ENCODE results near the gene TIMELESS. TPM values are rescaled to one million over a fixed set of nuclear protein-coding genes. Genes with fewer than 3 reads are reported as not detected.

Gene TIMELESS
- polyA plus RNA-seq, 2 of the 4 experiments (the other 2 are of a cell fraction): 17.6 to 60.1 TPM

DNA sequence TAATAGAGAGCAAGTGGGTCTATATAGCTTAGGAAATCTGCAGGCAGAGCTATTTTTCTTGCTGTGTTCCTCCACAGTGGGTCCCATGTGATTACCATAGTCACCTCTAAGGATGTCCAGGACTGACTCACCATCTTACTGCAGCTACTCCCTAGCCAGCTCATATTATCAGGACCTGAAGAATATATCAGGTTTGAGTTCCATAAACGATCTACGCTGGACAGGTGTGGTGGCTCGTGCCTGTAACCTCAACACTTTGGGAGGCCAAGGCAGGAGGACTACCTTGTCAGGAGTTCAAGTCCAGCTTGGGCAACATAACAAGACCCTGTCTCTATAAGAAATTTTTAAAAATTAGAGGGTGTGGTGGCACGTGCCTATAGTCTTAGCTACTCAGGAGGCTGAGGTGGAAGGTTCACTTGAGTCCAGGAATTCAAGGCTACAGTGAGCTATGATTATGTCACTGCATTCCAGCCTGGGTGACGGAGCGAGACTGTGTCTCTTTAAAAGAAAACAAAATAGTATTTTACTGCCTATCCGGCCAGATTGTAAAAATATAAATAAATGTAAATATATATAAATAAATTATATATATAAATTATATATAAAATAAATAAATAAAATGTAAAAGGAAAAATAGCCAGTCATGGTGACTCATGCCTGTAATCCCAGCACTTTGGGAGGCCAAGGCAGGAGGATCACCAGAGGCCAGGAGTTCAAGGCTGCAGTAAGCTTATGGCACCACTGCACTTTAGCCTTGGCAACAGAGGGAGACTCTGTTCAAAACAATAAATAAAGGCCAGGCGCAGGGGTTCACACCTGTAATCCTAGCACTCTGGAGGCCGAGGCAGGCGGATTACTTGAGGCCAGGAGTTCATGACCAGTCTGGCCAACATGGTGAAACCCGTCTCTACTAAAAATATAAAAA is 12.3 kb upstream of the TIMELESS start:
- Histone ChIP-seq H3K27ac (no peak overlapping the region), H3K4me1 (peaks cover 3% of the 10 kb centered on the region; the same call in 1 of the 3 replicates), H3K9me3 (no peaks in the 10 kb centered on the region), H3K4me2 (no peak overlapping the region), H3K4me3 (no peak overlapping the region)
- ATAC-seq (peak; percentile 46 to 74; a peak in 4 of 6 replicates), DNase-seq (ENCODE audit: low read depth in 1 of 2, low spot score in 1 of 2) (peak in 1 of 2 experiments; percentile 34), FAIRE-seq (no peak)
- TF ChIP-seq FOSL2 (IDR thresholded peaks at IDR 0.05) (no peak), FOSL2 (CRISPR knock-in tag; IDR thresholded peaks at IDR 0.05) (0 out of 2 replicates have a peak, but pooled peaks have one; percentile 8), NFE2L2 (conservative IDR thresholded peaks at IDR 0.05; ENCODE audit: low read length) (peak; percentile 51), MAFK (IDR thresholded peaks at IDR 0.05; ENCODE audit: partially characterized antibody) (no peak), ZC3H11A (IDR thresholded peaks at IDR 0.05) (no peak), CHD4 (IDR thresholded peaks at IDR 0.05; ENCODE audit: borderline replicate concordance) (no peak), FOXS1 (CRISPR knock-in tag; IDR thresholded peaks at IDR 0.05) (no peak)
- POLR2A ChIA-PET: interaction anchor here (1.3 kb wide), 1 partner anchor 12 kb away, joined by 9 read pairs; the partner anchor contains the start of gene TIMELESS
- CTCF ChIA-PET: interaction anchor here (0.6 to 1.2 kb wide), 5 partner anchors 13 to 255 kb away, joined by 3 read pairs; partner anchors contain the start of genes ANKRD52 and TIMELESS
- 73% methylated on average over 11 of the region's 11 CpGs for WGBS (ENCODE audit: missing lambda C conversion rate)

DNA sequence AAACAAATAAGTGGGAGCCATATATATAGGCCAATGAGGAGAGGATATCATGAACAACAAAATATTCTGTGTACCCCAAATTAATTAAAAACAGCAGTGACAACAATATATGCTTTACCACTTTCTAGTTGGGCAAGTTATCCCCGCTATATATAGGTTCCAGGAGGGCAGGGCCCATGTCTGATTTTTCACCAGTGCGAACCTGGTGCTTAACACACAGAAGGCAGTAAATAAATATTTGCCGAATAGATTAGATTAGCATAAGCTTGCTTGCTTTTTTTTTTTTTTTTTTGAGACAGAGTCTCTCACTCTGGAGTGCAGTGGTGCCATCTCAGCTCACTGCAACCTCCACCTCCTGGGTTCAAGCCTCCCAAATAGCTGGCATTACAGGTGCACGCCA is 8.6 kb upstream of the TIMELESS start:
- DNase-seq (ENCODE audit: low read depth in 1 of 2, low spot score in 1 of 2) (no peak), ATAC-seq (no peak), FAIRE-seq (no peak)
- H3K4me1 ChIP-seq: peaks cover 3% of the 10 kb centered on the region; the same call in 1 of the 3 replicates
- TF ChIP-seq HOXA7 (CRISPR knock-in tag; IDR thresholded peaks at IDR 0.05) (no peak), GATA3 (IDR thresholded peaks at IDR 0.05; ENCODE audit: borderline replicate concordance) (no peak), CBX8 (IDR thresholded peaks at IDR 0.05) (no peak)
- POLR2A ChIA-PET: no interaction called here
- no peak overlapping the region for H3K4me3 ChIP-seq
- H3K4me2 ChIP-seq: no peak overlapping the region
- 78% methylated on average over 4 of the region's 4 CpGs for WGBS (ENCODE audit: missing lambda C conversion rate)
- CTCF ChIA-PET: interaction anchor here (1.0 to 2.6 kb wide), 5 partner anchors 9 to 268 kb away, joined by 3 to 10 read pairs (median 6); partner anchors contain the start of genes ANKRD52, SMARCC2 and TIMELESS
- no peak overlapping the region for H3K27ac ChIP-seq
- H3K9me3 ChIP-seq: no peaks in the 10 kb centered on the region

DNA sequence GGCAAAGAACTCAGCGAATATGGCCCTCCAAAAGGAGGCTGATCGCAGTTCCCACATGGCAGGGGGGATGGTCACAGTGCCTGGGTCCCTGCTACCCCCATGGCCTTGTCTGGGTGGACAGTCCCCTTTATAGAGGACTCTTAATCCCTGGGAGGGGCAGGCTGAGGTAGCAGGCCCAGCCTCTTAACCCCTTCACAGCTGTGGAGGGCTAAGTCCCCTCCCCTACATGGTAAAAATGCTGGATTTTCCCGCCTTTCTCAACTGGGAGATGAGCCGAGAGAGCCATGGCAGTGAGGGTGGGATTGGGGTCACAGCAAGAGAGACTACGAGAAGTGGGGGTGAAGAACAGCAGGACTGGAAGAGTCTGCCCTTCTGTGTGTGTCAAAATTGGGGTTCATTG is 5.3 kb upstream of the TIMELESS start, which contains the start of gene MIP:
Gene MIP, minus strand, starts transcription at position 101 of the 400 bp plus-strand sequence. Its CDS starts 44 bp downstream, at position 57.
- no peak within 1 kb of the TSS for H3K27ac ChIP-seq
- no peaks in the 10 kb centered on the region for H3K9me3 ChIP-seq
- H3K4me3 ChIP-seq: no peak within 1 kb of the TSS
- no peak for FAIRE-seq
- no peak for DNase-seq (ENCODE audit: low read depth in 1 of 2, low spot score in 1 of 2)
- no peak within 1 kb of the TSS for H3K4me2 ChIP-seq
- ATAC-seq: no peak
- ChIA-PET POLR2A (no interaction called here), CTCF (interaction anchor here (0.7 to 3.2 kb wide), 4 partner anchors 10 to 263 kb away, joined by 3 to 14 read pairs (median 4); partner anchors contain the start of genes ANKRD52 and CNPY2)
- no peak for TF ChIP-seq NR3C1 (IDR thresholded peaks at IDR 0.05)
- TF ChIP-seq CBX8 (IDR thresholded peaks at IDR 0.05): no peak
- no peak for TF ChIP-seq JUN (IDR thresholded peaks at IDR 0.05)
- H3K4me1 ChIP-seq: peaks cover 4% of the 10 kb centered on the region; the same call in 2 of the 3 replicates
- WGBS (ENCODE audit: missing lambda C conversion rate): 66% methylated on average over 5 of the region's 5 CpGs

DNA sequence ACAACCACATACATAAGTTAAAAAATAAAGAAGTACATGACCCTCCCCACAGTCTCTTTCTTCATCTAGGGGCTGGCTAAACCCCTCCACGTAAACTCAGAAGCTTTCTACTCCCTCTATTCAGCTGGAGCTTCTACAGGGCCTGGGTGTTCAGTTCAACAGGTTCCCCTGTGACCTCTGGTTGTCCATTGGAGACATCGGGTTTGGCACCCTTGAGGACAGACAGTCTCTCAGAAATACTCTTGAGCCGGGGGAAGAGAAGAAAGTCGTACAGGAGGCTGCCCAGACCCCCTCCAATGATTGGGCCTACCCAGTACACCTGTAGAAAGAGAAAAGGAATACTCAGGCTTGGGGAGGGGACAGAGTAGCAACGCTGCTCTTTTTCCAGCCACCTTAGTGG is 1.9 kb upstream of the TIMELESS start:
- FAIRE-seq (no peak), DNase-seq (ENCODE audit: low read depth in 1 of 2, low spot score in 1 of 2) (no peak), ATAC-seq (no peak)
- TF ChIP-seq, protein P1, sequence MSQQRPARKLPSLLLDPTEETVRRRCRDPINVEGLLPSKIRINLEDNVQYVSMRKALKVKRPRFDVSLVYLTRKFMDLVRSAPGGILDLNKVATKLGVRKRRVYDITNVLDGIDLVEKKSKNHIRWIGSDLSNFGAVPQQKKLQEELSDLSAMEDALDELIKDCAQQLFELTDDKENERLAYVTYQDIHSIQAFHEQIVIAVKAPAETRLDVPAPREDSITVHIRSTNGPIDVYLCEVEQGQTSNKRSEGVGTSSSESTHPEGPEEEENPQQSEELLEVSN (IDR thresholded peaks at IDR 0.05; ENCODE audit: borderline replicate concordance, low read depth): no peak
- TF ChIP-seq CBX2 (IDR thresholded peaks at IDR 0.05; ENCODE audit: borderline replicate concordance, low read depth) (no peak), NFE2L2 (conservative IDR thresholded peaks at IDR 0.05; ENCODE audit: low read length) (no peak), FOSL2 (IDR thresholded peaks at IDR 0.05) (no peak), FOSL2 (CRISPR knock-in tag; IDR thresholded peaks at IDR 0.05) (no peak), FOSB (CRISPR knock-in tag; IDR thresholded peaks at IDR 0.05) (no peak), ZFP36 (IDR thresholded peaks at IDR 0.05; ENCODE audit: borderline replicate concordance, partially characterized antibody) (no peak), SMC3 (IDR thresholded peaks at IDR 0.05) (no peak)
- TF ChIP-seq, protein P2, sequence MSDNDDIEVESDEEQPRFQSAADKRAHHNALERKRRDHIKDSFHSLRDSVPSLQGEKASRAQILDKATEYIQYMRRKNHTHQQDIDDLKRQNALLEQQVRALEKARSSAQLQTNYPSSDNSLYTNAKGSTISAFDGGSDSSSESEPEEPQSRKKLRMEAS (IDR thresholded peaks at IDR 0.05): no peak
- no peak overlapping the region for H3K4me2 ChIP-seq
- no peak overlapping the region for H3K27ac ChIP-seq
- H3K4me3 ChIP-seq: no peak overlapping the region
- peaks cover 9% of the 10 kb centered on the region for H3K4me1 ChIP-seq
- H3K9me3 ChIP-seq: no peaks in the 10 kb centered on the region
- ChIA-PET CTCF (interaction anchor here (0.7 to 5.4 kb wide), 2 partner anchors 13 to 178 kb away, joined by 3 to 34 read pairs; no protein-coding TSS in a partner anchor), POLR2A (no interaction called here)
- 62% methylated on average over 5 of the region's 5 CpGs for WGBS (ENCODE audit: missing lambda C conversion rate)

Measured in A549 (cell line).